ENCODE data around the gene CFAP251. TPM values are rescaled to one million over a fixed set of nuclear protein-coding genes. Genes with fewer than 3 reads are reported as not detected.

The CFAP251 gene
- total RNA-seq, 1 experiment from 2014 or later = 2.6 TPM

- ChIA-PET CTCF (no interaction called here), POLR2A (no interaction called here), RAD21 (ENCODE audit: low non-redundant PET in 1 of 2, low total read pairs in 2 of 2, uncharacterized antibody in 2 of 2, unreplicated experiment in 2 of 2) (no interaction called here)
- Histone ChIP-seq H3K4me3 (replicated peaks in 1 of 2; ENCODE audit: low read depth in 1 of 2, low read length in 2 of 2) (no peak overlapping the region), H3K27ac (ENCODE audit: low read depth, low read length) (no peak overlapping the region), H3K9me3 (ENCODE audit: control insufficient read depth in 1 of 2, insufficient read depth in 1 of 2, low read depth in 1 of 2, low read length in 2 of 2) (no peaks in the 10 kb centered on the region), H3K4me2 (ENCODE audit: low read length) (no peak overlapping the region), H4K20me1 (ENCODE audit: insufficient read depth) (no peaks in the 10 kb centered on the region), H3K36me3 (ENCODE audit: control insufficient read depth in 1 of 2, insufficient read depth in 2 of 2, low read length in 2 of 2) (no peaks in the 10 kb centered on the region), H3K4me1 (ENCODE audit: control insufficient read depth in 1 of 2, insufficient read depth in 2 of 2, low read length in 2 of 2) (no peaks in the 10 kb centered on the region), H3K79me2 (ENCODE audit: insufficient read depth, low read length) (no peaks in the 10 kb centered on the region), H2AFZ (ENCODE audit: low read depth, low read length, poor library complexity, severe bottlenecking) (no peak overlapping the region), H3K9me2 (ENCODE audit: insufficient read depth) (no peaks in the 10 kb centered on the region), H3K27me3 (ENCODE audit: insufficient read depth, low read length) (peaks cover 4% of the 10 kb centered on the region; the same call in 1 of the 2 replicates), H3K9ac (ENCODE audit: low read length) (no peak overlapping the region)
- intact Hi-C loops (cut with micrococcal nuclease) = no loop called here
- DNase-seq (ENCODE audit: low read depth, low spot score) (no peak), ATAC-seq (no peak)
- no peak for TF ChIP-seq SIN3A (IDR thresholded peaks at IDR 0.05; ENCODE audit: low read depth)
- TF ChIP-seq EZH2phosphoT487 (IDR thresholded peaks at IDR 0.05; ENCODE audit: borderline replicate concordance) = no peak
- no peak for TF ChIP-seq CEBPB (IDR thresholded peaks at IDR 0.05; ENCODE audit: low read depth)
- no peak for TF ChIP-seq EZH2 (IDR thresholded peaks at IDR 0.05)
- TF ChIP-seq RAD21 (IDR thresholded peaks at IDR 0.05; ENCODE audit: low read depth) = no peak
- TF ChIP-seq REST (IDR thresholded peaks at IDR 0.05; ENCODE audit: low read depth) = no peak
- no peak for TF ChIP-seq CBX3 (IDR thresholded peaks at IDR 0.05; ENCODE audit: low read depth)
- TF ChIP-seq SRF (IDR thresholded peaks at IDR 0.05; ENCODE audit: low read depth) = no peak
- TF ChIP-seq, protein P1, sequence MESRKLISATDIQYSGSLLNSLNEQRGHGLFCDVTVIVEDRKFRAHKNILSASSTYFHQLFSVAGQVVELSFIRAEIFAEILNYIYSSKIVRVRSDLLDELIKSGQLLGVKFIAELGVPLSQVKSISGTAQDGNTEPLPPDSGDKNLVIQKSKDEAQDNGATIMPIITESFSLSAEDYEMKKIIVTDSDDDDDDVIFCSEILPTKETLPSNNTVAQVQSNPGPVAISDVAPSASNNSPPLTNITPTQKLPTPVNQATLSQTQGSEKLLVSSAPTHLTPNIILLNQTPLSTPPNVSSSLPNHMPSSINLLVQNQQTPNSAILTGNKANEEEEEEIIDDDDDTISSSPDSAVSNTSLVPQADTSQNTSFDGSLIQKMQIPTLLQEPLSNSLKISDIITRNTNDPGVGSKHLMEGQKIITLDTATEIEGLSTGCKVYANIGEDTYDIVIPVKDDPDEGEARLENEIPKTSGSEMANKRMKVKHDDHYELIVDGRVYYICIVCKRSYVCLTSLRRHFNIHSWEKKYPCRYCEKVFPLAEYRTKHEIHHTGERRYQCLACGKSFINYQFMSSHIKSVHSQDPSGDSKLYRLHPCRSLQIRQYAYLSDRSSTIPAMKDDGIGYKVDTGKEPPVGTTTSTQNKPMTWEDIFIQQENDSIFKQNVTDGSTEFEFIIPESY (IDR thresholded peaks at IDR 0.05; ENCODE audit: extremely low read depth, insufficient replicate concordance, low read length) = no peak
- TF ChIP-seq FOSL1 (IDR thresholded peaks at IDR 0.05; ENCODE audit: low read depth) = no peak
- no peak for TF ChIP-seq ATF3 (IDR thresholded peaks at IDR 0.05)
- no peak for TF ChIP-seq MAX (IDR thresholded peaks at IDR 0.05)
- no peak for TF ChIP-seq POLR2AphosphoS5 (IDR thresholded peaks at IDR 0.05; ENCODE audit: low read depth, low read length)
- TF ChIP-seq YY1 (IDR thresholded peaks at IDR 0.05; ENCODE audit: extremely low read depth, insufficient replicate concordance, low read depth, low read length) = no peak
- TF ChIP-seq ELF1 (IDR thresholded peaks at IDR 0.05; ENCODE audit: borderline replicate concordance, low read depth) = no peak
- no TSS peak for BruUV-seq (replicated peaks)
Measured at GRCh38 chr12:121970581-121971300, 52.3 kb downstream of the CFAP251 start.

Data from HCT116 (cell line).